ENCODE measurements around the gene BAK1.

GRCh38 chr6:33575211-33575610, 4.9 kb downstream of the BAK1 start:
- no peak for TF ChIP-seq EZH2 (IDR thresholded peaks at IDR 0.05; ENCODE audit: insufficient read depth, poor library complexity, severe bottlenecking)
- TF ChIP-seq EZH2phosphoT487 (IDR thresholded peaks at IDR 0.05; ENCODE audit: insufficient read depth, low read depth) = no peak

Measured in GM23248 (cell line).